ENCODE measurements around the gene JUP.
A peak's percentile ranks its signal among the peaks of the same experiment; 100 is the strongest.

Gene JUP

GRCh38 chr17:41769985-41770384 is 16.5 kb downstream of the JUP start:
- TF ChIP-seq CTCF (IDR thresholded peaks at IDR 0.05; ENCODE audit: low read depth, low read length), result no peak
- Histone ChIP-seq H3K36me3 (peaks cover 66% of the 10 kb centered on the region), H3K27ac (peak overlapping the region; percentile 66), H3K9me3 (ENCODE audit: severe bottlenecking) (no peaks in the 10 kb centered on the region), H3K4me3 (ENCODE audit: low read depth, low read length) (no peak overlapping the region), H3K27me3 (ENCODE audit: insufficient read depth, low read depth, severe bottlenecking) (no peaks in the 10 kb centered on the region)
- no peak for DNase-seq

DNA sequence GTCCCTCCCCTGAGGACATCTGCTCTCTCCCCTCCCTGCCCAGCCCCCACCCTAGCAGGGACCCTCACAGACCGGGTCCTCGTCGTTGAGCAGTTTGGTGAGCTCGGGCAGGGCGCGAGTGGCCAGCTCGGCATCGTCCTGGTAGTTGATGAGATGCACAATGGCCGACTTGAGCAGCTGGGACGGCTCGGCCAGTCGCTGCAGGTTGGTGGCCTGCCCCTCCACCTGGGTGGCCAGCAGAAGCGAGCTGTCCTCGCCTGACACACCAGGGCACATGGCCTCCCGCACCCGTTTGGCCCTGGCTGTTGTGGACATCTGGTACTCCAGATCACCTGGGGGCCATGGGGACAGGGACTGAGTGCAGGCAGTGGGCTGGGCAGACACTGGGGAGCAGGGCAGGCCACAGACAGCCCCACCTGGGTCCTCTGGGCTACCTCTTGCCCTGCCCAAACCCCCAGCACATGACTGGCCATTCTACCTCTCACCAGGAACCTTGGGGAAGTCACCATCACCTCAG is 17.1 kb downstream of the JUP start:
- H3K27me3 ChIP-seq (ENCODE audit: insufficient read depth, low read depth, severe bottlenecking), result no peaks in the 10 kb centered on the region
- peak overlapping the region; percentile 15; the same call in 1 of the 2 replicates for H3K4me3 ChIP-seq (ENCODE audit: low read depth, low read length)
- H3K36me3 ChIP-seq, result peaks cover 69% of the 10 kb centered on the region
- DNase-seq, result peak; percentile 95
- no peaks in the 10 kb centered on the region for H3K9me3 ChIP-seq (ENCODE audit: severe bottlenecking)
- peak overlapping the region; percentile 66 for H3K27ac ChIP-seq
- TF ChIP-seq CTCF (IDR thresholded peaks at IDR 0.05; ENCODE audit: low read depth, low read length), result no peak

- TF ChIP-seq CTCF (IDR thresholded peaks at IDR 0.05; ENCODE audit: low read depth, low read length), result peak; percentile 30; the same call in 1 of the 2 replicates
- no peaks in the 10 kb centered on the region for H3K9me3 ChIP-seq (ENCODE audit: severe bottlenecking)
- peaks cover 72% of the 10 kb centered on the region for H3K36me3 ChIP-seq
- peak overlapping the region; percentile 66 for H3K27ac ChIP-seq
- H3K4me3 ChIP-seq (ENCODE audit: low read depth, low read length), result peak overlapping the region; percentile 15; the same call in 1 of the 2 replicates
- H3K27me3 ChIP-seq (ENCODE audit: insufficient read depth, low read depth, severe bottlenecking), result no peaks in the 10 kb centered on the region
- DNase-seq, result peak; percentile 78
Observed at GRCh38 chr17:41768682-41769288, 17.7 kb downstream of the JUP start.

GRCh38 chr17:41767324-41768042 is 19.0 kb downstream of the JUP start:
- Histone ChIP-seq H3K27ac (no peak overlapping the region), H3K9me3 (ENCODE audit: severe bottlenecking) (no peaks in the 10 kb centered on the region), H3K4me3 (ENCODE audit: low read depth, low read length) (no peak overlapping the region), H3K36me3 (peaks cover 81% of the 10 kb centered on the region), H3K27me3 (ENCODE audit: insufficient read depth, low read depth, severe bottlenecking) (no peaks in the 10 kb centered on the region)
- DNase-seq, result no peak
- TF ChIP-seq CTCF (IDR thresholded peaks at IDR 0.05; ENCODE audit: low read depth, low read length), result no peak

DNA sequence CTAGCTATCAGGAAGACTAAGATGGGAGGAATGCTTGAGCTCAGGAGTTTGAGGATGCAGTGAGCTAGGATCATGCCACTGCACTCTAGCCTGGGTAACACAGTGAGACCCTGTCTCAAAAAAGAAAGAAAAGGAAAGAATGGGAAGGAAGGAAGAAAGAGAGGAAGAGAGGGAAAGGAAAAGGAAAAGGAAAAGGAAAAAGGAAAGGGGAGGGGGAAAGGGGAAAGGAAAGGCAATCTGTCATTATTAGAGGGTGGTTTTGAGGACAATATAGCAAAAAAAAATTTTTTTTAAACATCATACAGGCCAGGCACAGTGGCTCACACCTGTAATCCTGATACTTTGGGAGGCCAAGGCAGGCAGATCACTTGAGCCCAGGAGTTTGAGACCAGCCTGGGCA is 20.4 kb downstream of the JUP start:
- no peak overlapping the region for H3K27ac ChIP-seq
- no peak for DNase-seq
- H3K4me3 ChIP-seq (ENCODE audit: low read depth, low read length), result no peak overlapping the region
- TF ChIP-seq CTCF (IDR thresholded peaks at IDR 0.05; ENCODE audit: low read depth, low read length), result no peak
- H3K27me3 ChIP-seq (ENCODE audit: insufficient read depth, low read depth, severe bottlenecking), result no peaks in the 10 kb centered on the region
- no peaks in the 10 kb centered on the region for H3K9me3 ChIP-seq (ENCODE audit: severe bottlenecking)
- peaks cover 83% of the 10 kb centered on the region for H3K36me3 ChIP-seq
